HUDEP-2 (cell line): ENCODE measurements around the gene TAS2R42.

Experiments
- DNase-seq, 76 experiments: peaks; one replicate each; lab custom pipeline; 2025; ENCODE audit not compliant: unreplicated experiment in 76 of 76; lab: John Stamatoyannopoulos, UW

TAS2R42 gene

DNA sequence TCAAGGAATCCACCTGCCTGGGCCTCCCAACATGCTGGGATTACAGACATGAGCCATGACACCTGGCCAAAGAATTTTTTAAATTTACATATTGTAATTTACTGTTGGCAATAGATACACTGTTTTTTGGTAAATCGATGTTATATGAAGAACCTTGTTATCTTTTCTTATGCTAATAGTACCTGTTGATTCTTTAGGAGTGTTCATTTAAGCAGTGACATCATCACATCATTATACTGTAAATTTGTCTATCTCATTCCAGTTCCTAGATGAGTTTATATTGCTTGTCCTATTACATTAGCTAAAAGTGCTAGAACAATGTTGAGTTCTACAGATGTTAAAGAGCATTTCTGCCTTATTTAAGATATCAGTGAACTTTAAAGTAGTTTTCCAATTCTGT, 39.3 kb downstream of the TAS2R42 start:
- no peak for DNase-seq

DNA sequence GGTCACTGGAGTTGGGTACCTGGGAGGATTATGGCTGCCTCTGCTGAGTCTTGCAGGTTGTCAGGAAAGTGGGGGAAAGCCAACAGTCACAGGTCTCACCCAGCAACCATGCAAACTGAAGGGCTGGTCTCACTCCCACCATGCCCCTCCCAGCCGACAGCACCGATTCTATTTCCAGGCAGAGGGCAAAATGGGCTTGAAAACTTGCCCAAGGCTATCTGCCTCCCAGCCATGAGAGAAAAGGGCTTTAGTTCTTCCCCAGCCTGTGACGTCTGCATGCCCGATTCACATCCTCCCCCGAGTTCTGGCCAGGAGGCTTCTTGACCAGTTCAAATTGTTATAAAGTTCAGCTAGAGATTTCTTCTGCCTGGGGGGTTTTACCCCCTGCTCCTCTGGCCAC, 42.4 kb downstream of the TAS2R42 start:
- DNase-seq, result no peak

DNA sequence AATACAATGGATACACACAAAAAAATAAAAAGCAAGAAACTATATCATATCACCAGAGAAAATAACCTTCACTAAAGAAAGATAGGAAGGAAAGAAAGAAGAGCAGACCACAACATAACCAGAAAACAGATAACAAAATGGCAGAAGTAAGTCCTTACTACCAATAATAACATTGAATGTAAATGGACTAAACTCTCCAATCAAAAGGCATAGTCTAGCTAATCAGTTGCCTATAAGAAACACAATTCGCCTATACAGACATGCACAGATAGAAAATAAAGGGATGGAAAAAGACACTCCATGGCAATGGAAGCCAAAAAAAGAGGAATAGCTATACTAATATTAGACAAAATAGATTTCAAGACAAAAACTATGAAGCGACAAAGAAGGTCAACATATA, 43.4 kb downstream of the TAS2R42 start:
- no peak for DNase-seq

DNA sequence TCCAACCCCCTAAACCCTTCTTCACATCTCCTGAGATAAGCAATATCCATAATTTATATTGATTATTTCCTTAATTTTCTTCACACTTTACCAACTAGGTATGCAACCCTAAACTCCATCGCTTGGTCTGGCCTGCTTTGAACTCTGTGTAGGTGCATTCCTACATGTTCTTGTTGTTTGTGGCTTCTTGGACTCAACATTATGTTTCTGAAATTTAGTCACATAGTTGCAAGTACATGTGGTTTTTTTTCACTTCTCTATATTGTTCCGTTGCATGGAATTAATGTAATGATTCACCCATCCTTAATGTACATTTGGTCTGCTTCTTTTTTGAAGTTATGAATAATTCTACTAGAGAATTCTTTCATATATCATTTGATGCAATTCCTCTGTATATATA, 50.7 kb downstream of the TAS2R42 start:
- DNase-seq, result no peak
